HG03025 (cell line): ENCODE results near the gene DOCK3.
"Not testable (repeated sequence)": the region's sequence is repeated elsewhere in the genome, so short reads cannot be mapped to it uniquely, and the experiment has no call there.

ENCODE experiments used
- ATAC-seq: cut with Tn5 transposase; IDR thresholded peaks from one replicate; pipeline ENCODE4 v1.9.1; 2021; ENCODE audit warnings: mild to moderate bottlenecking, moderate library complexity; ENCODE audit not compliant: unreplicated experiment, low FRiP score

The DOCK3 gene

DNA sequence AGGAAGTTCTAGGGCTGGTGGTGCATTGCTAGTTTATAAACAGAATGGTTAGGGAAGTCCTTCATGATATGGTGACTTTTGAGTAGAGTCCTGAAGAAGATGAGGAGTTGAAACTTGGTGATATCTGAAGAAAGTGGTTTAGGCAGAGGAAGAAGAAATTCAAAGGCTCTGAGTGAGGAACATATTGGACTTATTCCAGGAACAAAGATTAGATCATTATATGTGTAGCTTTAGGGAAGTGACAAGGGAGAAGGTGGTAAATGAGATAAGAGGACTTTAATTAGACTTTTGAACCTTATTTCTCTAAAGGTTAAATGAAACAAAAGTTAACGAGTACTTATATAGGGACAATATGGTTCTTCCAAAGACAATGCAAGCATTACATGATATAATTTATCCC, 286.7 kb downstream of the DOCK3 start:
- no peak for ATAC-seq

- no peak for ATAC-seq
Measured at GRCh38 chr3:50971487-50971924, 296.8 kb downstream of the DOCK3 start.

- ATAC-seq = no peak
Measured at GRCh38 chr3:50972029-50972428, 297.3 kb downstream of the DOCK3 start.

DNA sequence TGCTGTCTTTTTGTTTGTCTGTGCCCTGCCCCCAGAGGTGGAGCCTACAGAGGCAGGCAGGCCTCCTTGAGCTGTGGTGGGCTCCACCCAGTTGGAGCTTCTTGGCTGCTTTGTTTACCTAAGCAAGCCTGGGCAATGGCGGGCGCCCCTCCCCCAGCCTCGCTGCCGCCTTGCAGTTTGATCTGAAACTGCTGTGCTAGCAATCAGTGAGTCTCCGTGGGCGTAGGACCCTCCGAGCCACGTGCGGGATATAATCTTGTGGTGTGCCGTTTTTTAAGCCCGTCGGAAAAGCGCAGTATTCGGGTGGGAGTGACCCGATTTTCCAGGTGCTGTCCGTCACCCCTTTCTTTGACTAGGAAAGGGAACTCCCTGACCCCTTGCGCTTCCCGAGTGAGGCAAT, 303.9 kb downstream of the DOCK3 start:
- ATAC-seq = not testable (repeated sequence)

DNA sequence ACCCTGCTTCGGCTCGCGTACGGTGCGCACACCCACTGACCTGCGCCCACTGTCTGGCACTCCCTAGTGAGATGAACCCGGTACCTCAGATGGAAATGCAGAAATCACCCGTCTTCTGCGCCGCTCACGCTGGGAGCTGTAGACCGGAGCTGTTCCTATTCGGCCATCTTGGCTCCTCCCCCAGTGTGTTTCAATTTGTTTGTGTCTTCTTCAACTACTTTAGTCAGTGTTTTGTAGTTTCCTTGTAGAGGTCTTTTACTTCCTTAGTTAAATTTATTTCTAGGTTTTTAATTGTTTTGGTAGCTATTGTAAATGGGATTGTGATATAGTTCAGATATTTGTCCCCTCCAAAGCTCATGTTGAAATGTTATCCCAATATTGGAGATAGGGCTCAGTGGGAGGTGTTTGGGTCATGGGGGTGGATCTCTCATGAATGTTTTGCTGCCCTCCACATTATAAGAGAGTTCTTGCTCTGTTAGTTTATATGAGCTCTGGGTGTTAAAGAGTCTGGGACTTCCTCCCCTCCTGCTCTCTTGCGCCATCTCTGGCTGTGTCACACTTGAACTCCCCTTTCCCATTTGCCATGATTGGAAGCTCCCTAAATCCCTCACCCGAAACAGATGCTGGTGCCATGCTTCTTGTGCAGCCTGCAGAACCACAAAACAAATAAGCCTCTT, 304.4 kb downstream of the DOCK3 start:
- ATAC-seq = no peak

GRCh38 chr3:50982540-50983325, 308.0 kb downstream of the DOCK3 start:
- no peak for ATAC-seq

- no peak for ATAC-seq
Measured at GRCh38 chr3:50983887-50984286, 309.2 kb downstream of the DOCK3 start.

- ATAC-seq = no peak
Measured at GRCh38 chr3:50985893-50986292, 311.2 kb downstream of the DOCK3 start.

GRCh38 chr3:50986726-50987125, 312.0 kb downstream of the DOCK3 start:
- ATAC-seq = no peak

DNA sequence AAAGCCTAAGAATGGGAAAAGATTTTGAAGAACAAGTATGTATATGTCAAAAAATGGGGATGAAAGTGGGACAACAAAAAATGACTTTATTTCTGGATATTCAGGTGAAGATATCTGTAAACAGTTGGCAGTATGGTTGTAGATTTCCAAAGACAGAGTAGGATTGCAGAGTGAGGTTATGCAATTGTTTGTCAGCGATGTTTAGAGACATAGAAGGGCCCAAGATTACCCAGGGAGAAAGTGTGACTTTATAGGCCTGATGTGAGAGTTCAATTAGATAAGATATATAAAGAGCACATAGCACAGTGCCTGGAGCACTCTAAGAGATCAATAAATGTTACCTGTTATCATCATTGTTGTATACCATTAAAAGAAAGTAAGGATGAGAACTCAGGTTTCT, 319.8 kb downstream of the DOCK3 start:
- ATAC-seq = no peak

DNA sequence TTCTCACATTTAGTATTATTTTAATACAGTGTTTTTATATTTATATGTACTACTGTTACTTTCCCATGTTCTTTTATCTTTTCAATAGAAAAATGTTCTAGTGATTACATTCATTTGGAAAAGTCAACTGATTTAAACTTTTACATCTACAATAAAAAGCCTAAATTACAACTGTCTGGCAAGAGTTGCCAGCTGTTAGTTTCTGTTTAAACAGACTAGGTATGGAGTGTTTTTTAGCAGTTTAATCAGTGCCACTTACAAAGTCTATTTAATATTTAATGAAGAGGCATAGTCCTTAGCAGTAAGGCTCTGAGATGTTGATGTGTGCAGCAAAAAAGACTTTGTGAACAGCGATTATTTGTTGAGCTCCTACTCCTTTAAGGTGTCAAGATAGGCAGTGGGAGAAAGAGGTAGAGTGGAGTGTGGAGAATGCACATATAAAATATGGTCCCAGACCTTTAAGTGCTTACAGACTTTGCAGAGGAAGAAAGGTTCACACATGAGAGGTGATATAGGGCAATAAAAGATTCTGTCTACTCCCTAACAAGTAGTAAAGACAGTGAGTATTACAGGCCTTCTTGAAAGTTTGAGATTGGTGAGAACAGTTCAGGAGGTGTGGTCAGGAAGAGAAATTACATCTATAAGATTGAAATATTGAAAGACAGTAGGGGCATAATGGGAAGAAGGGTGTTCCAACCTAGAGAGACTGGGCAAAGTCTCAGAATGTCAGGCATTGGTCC, 320.5 kb downstream of the DOCK3 start:
- no peak for ATAC-seq

- ATAC-seq = no peak
Measured at GRCh38 chr3:51002495-51002894, 327.8 kb downstream of the DOCK3 start.

DNA sequence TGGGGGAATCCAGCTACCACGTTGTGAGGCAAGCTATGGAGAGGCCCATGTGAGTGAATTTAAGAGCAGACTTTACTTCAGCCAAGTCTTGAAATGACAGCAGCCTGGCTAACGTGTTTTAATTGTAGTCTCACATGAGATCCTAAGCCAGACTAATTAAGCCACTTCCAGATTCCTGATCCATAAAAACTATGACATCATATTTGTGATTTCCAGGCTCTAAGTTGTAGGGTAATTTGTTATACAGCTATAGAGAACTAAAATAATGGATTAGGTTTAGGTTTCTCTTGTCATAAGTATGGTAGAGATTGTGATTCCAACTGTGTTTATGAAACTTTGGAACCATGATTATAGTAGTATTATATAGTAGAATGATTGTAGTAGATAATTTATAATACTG, 329.5 kb downstream of the DOCK3 start:
- ATAC-seq = no peak

GRCh38 chr3:51024121-51024520, 349.4 kb downstream of the DOCK3 start:
- ATAC-seq = no peak

DNA sequence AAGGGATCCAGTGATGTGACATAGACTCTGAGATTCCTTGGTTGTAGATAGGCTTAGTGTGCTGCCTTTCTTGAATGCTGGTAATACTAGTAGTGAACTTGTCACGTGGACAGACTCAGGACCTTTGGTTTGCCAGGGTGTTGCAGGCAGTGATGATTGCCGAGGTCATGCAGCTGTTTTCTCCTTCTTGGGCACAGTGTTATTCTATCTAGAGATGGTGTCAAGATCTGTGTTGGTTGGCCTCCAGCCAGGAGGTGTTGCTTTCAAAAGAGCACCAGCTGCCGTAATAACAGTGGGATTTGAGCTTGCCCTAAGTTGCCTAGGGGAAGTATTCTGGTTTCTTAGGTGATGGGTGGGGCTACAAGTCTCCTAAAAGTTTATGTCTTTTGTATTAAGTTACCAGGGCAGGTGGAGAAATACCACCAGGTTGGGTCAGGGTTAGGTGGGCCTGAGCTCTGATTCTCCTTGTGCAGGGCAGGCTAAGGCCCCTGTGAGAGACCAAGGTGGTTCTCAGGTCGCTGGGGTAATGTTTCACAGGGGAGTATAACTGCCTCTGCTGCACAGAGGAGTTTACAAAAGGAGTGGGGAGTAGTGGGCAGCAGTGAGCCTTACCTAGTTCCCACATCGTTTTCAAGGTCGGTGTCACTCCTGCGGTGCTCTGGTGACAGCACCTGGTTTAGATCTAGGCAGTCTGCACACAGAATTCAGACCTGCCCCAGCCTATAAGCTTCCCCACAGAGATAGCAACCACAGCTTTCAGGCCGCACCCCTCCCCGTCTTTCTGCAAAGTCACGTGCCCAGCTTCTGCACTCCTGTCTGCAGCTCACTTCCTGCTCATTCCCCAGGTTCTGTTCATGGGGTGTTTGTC, 350.3 kb downstream of the DOCK3 start:
- ATAC-seq = no peak

DNA sequence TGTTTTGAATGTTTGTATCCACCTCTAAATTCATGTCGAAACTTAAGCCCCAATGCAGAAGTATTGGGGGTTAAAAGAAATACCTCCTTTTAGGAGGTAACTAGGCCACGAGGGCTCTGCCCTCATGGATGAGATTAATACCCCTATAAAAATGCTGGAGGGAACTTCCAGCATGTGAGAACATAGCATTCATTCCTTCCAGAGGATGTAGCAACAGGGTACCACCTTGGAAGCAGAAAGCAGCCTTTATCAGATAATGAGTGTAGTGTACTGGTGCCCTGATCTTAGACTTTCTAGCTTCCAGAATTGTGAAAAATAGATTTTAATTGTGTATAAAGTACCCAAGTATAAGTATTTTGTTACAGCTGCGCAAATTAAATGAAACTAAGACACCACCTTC, 356.9 kb downstream of the DOCK3 start:
- ATAC-seq = no peak

DNA sequence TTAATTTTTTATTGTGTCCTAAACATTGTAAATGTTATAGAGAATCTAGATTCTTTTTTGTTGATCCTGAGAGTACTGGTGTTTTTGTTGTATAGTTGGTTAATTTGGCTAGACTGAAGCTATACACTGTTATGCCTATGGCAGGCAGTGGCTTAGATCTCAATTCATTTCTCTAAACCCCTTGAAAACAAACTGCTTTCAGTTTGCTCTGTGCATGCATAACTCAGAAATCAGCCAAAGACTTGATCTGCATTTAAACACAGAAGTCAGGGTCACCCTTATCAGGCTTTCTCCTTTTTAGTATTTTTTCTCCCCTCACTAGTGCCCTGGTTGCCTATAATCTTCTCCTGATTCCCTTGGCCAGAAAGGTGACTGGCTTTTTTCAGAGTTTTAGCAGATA, 360.9 kb downstream of the DOCK3 start:
- no peak for ATAC-seq

DNA sequence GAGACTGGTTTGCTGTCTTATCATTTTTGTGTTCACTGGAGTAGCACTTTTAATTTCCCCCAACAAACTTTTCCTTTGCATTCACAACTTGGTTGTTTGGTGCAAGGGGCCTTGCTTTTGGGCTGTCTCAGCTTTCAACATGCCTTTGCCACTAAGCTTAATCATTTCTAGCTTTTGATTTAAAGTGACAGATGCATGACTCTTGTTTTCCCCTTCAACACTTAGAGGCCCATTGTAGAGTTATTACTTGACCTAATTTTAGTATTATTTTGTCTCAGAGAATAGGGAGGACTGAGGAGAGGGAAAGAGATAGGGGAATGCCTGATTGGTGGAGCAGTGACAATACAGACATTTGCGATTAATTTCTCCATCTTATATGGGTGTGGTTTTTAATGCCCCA, 370.3 kb downstream of the DOCK3 start:
- no peak for ATAC-seq

GRCh38 chr3:51052562-51052961, 377.8 kb downstream of the DOCK3 start:
- ATAC-seq = no peak

DNA sequence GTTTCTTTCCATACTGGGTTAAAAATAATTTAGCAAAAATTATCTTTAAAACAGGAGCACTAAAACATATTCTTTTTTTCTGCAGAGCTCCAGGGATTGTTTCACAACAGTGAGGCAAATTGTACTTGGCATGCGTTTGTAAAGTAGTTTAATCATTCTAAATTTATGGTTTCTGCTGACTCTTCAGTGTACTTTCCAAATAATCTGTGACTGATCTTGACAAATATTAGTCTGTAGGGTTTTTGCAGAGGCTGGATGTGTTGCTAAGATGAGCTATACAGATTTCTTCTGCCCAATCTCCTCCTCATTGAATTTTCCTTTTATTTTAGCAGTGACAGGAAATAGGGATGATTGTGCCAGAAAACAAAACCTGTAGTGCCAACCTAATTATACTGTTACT, 382.4 kb downstream of the DOCK3 start:
- ATAC-seq = no peak
